NCI-H748 treated with DMSO at 0.1 percent for 48 hours (cell line): Measurements from ENCODE around the gene ASPDH.

Experiments used
- DNase-seq: peaks from one replicate; lab custom pipeline; 2025; lab: John Stamatoyannopoulos, UW

Gene ASPDH

GRCh38 chr19:50496189-50497021 lies 17.3 kb downstream of the ASPDH start:
- DNase-seq, result no peak

DNA sequence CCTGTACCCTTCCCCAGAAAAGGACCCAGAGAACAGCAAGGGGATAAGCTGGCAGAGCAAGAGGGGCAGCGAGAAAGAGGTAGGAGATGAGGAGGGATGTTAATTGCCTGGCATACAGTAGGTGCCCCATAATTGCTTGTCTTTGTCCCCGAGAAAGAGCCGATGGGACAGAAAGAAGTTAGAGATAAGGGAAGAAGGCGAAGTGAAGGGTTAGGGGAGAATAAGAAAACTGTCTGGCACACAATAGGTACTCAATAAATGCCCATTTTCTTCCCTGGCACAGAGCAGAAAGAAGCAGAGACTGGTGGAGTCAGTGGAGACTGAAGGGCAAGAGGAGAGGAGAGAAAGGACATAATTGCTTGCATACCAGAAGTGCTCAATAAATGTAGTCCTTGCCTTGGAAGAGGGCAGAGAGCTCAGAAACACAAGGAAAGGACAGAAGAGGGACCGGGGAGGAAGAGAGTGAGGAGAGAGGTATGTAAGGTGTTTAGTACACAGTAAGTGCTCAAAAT lies 18.6 kb downstream of the ASPDH start:
- no peak for DNase-seq

DNA sequence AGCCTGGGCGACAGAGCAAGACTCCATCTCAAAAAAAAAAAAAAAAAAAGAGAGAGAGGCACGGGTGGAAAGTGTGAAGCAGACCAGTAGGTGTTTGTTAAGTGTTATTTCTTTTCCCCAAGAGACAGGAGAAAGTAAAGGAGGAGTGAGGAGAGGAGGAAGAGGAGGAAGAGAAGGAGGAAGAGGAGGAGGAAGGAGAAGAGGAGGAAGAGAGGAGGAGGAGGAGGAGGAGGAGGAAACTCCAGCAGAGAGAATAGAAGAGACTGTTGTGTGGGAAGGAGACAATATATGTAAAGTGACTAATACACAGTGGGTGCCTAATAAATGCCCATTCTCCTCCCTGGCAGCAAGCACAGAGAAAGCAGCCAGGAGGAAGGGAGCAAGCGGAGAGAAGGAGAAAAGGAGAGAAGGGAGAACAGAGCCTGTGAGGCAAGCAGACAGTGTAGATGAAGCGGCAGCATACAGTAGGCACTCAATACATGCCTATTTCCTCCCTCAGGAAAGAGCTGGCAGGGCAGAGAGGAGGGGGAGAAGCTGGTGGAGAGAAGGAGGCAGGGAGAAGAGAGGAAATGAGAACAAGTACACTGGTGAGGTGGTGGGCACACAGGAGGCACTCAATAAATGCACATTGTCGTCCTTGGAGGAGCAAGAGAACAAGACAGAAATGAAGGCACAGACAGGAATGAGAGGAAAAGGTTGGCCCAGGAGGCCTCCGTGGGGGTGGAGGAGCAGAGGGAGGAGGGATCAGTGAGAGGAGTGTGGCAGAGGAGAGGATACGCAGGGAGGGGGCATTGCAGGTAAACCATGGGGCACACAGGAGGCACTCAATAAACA lies 19.3 kb downstream of the ASPDH start:
- no peak for DNase-seq

DNA sequence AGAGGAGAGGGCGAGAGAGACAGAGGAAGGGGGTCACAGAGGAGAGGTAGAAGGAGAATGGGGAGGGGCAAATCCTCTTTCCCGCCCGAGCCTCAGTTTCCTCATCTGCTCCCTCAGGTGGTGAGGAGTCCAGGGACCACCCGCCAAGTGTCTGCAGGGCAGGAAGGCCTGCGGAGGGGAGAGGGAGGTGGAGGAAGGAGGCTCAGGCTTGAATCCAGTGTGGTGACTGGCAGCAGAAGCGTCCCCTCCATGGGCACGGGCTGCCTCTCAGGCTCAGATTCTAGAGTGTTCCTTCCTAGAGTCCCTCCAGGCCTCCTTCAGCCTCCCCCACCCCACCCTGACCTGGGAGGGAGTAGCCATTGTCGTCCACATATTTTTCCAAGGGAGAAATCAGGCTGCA lies 20.5 kb downstream of the ASPDH start:
- no peak for DNase-seq

DNA sequence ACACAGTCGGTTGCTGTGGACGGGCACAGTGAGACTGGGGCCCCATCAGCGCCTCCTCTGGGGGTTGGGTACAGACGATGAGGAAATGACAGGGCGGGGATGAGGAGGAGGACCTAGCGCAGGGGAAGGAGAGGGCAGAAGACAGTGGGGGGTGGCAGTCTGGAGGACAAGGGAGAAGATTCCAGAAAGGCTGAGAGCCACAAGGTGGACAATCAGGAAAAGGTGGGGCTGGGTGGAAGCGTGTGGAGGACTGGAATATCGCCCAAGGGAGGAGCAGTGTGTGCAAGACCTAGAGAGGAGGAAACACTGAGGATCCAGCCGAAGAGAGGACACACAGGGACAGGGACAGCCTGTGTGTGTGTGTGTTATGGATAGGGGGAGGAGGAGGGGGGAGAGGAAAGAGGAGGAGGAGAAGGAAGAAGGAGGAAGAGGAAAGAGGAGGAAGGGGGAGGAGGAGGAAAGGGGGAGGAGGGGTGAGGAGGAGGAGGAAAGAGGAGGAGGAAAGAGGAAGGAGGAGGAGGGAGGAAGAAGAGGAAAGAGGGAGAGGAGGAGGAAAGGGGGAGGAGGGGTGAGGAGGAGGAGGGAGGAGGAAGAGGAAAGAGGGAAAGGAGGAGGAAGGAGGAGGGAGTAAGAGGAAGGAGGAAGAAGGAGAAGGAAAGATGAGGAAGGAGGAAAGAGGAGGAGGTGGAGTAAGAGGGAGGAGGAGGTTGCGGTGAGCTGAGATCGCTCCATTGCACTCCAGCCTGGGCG lies 21.2 kb downstream of the ASPDH start:
- DNase-seq, result no peak

DNA sequence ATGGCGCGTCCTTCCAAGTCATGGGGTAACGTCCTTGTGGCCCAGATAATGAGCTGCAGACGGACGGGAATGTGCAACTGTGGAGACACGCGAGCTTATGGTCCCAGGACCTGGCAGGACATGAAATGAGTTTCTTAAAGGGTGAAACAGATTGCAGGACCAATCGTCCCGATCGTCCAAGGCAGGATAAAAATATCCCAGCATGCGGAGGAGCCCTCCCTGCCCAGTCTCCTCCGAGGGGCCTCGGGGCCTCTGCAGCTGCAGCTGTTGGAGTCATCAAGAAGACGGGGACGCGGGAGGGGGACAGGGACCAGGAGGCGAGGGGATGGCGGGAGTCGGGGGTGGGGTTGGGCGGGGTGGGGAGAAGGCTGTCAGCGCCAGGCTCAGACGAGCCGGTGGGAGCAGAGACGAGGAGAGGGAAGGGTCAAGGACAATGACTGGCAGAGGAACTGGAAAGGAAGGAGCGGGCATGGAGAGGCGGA lies 22.7 kb downstream of the ASPDH start:
- DNase-seq, result no peak

- no peak for DNase-seq
Measured at GRCh38 chr19:50490411-50490811, 23.3 kb downstream of the ASPDH start.

GRCh38 chr19:50489461-50490011 lies 24.2 kb downstream of the ASPDH start:
- DNase-seq, result no peak

DNA sequence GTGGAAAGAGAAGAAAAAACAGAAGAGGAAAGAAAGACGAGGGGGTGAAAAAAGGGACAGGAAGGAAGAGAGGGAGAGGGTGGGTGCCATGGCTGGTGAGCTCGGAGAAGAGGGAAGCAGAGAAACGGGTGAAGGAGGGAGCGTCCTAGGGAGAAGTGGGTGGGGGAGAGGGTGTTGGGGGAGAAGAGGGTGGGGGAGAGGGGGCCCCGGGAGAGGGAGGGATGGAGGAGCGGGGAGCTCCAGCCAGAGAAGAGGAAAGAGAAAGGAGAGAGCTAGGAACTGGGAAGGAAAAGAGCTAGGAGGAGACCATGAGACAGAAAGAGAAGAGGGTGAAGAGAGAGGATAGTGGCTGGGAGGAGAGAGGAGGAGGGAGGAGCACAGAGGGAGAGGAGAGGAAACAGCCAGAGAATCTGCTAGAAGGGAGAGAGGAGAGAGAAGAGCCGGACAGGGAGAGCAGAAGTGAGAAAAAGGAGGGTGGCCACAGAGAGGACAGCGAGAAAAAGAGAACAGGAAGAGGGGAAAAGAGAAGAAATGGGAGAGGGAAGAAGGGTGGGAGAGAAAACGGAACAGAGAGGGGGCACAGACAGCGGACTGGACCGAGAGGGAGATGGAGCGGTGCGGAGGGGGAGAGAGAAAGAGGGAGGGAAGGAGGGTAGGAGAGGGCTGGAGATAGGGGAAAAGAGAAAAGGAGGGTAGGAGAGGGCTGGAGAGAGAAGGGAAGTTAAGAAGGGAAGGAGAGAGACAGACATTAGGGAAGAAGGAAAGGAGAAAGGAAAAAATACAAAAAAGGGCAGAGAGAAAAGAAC lies 25.1 kb downstream of the ASPDH start:
- DNase-seq, result no peak

DNA sequence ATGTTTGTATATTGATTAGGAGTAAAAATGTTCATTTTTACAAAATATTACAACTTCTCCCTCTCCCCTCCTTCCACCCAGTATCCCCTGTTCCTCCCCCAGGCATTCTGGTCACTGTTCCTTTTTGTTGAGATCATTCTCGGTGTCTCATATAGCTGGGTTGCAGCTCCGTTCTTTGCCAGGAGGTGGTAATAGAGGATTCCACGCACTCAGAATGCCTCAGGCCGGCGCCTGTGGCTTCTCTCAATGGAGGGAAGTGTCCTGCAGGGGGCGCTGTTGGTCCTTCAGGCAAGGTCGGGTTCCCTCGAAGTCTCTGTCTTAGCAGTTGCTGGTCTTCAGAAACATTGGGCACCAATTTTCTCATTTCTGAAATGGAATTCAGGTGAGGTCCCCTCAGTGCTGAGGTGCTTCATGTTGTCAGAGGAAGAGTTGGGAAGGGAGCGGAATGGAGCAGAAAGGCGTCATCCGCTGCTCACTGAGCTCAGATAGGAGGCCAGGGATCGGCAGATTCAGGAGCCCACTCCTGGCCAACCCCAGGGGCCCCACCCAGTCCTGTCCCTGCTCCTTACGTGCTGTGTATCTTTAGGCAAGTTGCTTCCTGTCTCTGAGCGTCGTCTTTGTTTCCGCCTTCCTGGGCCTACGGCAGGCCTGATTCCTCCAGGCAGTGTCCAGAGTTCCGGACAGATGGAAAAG lies 26.7 kb downstream of the ASPDH start:
- DNase-seq, result no peak

GRCh38 chr19:50485284-50485955 lies 28.3 kb downstream of the ASPDH start:
- DNase-seq, result no peak

DNA sequence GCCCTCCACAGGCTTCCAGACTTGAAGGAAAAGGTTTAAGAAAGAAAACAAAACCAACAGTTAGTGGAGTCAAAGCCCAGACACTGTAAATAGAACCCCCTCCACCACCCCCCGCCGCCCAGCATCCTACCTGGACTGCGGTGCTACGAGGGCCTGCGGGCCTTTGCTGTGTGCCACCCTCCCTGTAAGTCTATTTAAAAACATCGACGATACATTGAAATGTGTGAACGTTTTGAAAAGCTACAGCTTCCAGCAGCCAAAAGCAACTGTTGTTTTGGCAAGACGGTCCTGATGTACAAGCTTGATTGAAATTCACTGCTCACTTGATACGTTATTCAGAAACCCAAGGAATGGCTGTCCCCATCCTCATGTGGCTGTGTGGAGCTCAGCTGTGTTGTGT lies 30.8 kb downstream of the ASPDH start:
- DNase-seq, result no peak

DNA sequence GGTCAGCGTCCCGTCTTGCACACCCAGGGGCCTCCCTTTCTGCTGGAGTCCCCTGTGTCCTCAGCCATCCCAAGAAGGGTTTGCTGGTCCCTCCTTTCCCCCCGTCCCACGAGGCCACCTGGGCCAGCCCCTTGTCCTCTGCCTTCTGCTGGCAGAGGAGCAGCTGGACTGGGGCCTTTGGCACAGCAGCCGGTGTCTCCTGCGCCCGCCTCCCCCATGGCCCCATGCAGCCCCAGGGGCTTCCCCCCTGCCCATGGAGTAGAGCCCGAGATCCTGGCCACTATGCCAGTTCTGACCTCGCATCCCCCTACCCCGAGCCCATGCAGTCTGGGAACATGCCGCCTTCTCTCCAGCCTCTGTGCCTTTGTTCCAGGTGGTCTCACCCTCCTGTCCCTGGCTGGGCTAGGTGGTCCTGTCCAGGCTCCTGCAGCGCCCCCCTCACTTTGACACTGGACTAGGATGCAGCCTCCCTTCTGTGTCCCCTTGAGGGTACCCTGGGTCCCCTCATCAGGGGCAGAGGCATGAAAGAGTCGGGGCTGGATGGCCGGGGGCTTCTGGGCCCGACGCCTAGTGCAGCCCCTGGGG lies 31.4 kb downstream of the ASPDH start:
- DNase-seq, result no peak

DNA sequence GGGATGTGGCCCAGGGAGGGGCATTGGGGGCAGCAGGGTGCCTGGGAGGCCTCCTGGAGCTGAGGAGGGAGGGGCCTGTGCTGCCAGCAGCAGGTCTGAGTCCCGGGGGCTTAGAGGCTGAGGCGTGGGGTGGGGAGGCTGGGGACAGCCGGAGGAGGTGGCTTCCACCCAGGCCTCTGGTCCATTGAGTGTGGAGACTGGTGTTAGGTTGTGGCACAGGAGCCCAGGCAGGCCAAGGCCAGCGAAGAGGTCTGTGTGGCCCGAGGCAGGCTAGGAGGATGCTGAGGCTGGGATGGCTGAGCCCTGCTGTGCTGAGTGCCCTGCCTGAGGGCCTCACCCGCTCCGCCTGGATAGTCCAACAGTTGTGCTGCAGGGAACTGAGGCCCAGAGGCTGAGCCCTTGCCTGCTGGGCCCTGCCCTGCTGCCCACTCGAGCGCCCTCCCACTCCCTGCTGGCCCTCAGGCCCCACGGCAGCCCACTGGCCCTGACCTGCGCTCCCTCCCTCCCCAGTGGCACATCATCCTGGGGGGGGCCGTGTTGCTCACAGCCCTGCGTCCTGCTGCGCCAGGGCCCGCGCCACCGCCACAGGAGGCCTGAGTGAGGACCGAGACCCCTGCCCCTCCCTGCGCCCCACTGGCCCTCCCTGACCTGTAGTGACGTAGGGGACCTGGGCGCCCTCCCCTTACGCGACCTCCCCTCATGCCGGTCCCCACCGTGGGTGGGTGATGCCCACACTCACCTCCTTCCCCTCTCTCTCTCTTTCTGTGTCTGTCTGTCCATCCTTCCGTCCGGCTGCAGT lies 32.2 kb downstream of the ASPDH start:
- DNase-seq, result no peak

GRCh38 chr19:50480281-50481111 lies 33.2 kb downstream of the ASPDH start:
- DNase-seq, result no peak

GRCh38 chr19:50479761-50480251 lies 33.9 kb downstream of the ASPDH start:
- no peak for DNase-seq

DNA sequence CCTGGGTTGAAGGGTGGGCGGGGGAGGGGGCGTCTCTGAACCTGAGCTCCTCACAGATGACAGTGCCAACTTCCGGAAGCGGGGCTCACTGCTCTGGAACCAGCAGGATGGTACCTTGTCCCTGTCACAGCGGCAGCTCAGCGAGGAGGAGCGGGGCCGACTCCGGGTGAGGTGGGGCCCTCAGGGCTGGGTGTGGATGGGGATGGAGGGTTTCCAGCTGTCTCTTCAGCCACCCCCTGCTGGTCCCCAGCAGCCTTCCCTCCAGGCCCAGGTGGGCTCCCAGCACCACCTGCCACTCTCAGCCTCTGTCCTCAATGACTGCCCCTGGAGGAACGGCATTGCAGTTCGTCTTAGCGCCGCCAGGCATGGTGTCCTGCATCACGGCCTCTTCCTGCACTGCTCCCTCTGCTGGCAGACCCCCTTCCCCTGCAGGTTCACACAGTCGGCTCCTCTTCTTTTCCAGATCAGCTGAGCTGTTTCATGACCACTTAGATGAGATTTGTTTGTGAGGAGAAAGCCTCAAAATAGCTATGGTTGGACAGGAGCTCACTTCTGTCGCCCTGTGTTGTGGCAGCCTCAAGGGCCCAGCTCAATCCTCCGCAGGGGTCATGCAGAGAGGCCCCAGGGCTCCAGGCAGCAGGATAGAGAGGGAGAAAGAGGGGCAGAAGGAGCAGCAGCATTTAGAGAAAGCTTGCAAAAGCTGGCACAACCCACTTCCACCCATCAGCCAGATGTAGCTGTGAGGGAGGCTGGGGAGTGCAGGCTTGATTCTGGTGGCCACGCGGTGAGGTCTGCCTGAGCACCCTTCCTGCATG lies 34.6 kb downstream of the ASPDH start:
- DNase-seq, result no peak
